ENCODE data around the gene NIT1.

Gene NIT1

GRCh38 chr1:161117759-161118581 lies at the start of gene NIT1, which contains the start of gene PFDN2:
Gene NIT1 (plus strand): TSS chr1:161118105. CDS start chr1:161118177, 72 bp downstream.
Gene PFDN2 (minus strand): TSS chr1:161118037. CDS start chr1:161118026, 11 bp downstream.
- peaks cover 16% of the 10 kb centered on the region for H4K20me1 ChIP-seq (ENCODE audit: insufficient read depth)
- H3K4me2 ChIP-seq, result peak within 1 kb of the TSS; percentile 67
- peak within 1 kb of the TSS; percentile 80 for H3K9ac ChIP-seq
- H3K36me3 ChIP-seq (ENCODE audit: insufficient read depth), result peaks cover 5% of the 10 kb centered on the region; the same call in 1 of the 2 replicates
- peak; percentile 3; the same call in 1 of the 2 replicates for TF ChIP-seq CTCF (conservative IDR thresholded peaks at IDR 0.05; ENCODE audit: low read depth, low read length)
- H3K79me2 ChIP-seq (ENCODE audit: insufficient read depth, low read depth), result peaks cover 62% of the 10 kb centered on the region
- H3K27ac ChIP-seq, result peak within 1 kb of the TSS; percentile 70
- peaks cover 61% of the 10 kb centered on the region for H3K4me1 ChIP-seq (ENCODE audit: low read depth, poor library complexity, severe bottlenecking)
- peak within 1 kb of the TSS; percentile 97 for H3K4me3 ChIP-seq (IDR thresholded peaks at IDR 0.05; ENCODE audit: insufficient read depth, low read depth, low read length)
- no peaks in the 10 kb centered on the region for H3K27me3 ChIP-seq (ENCODE audit: insufficient read depth, low read depth)
- peak within 1 kb of the TSS; percentile 88 for H2AFZ ChIP-seq (ENCODE audit: low read depth)

GRCh38 chr1:161068306-161069234 lies 49.3 kb upstream of the NIT1 start:
- TF ChIP-seq CTCF (conservative IDR thresholded peaks at IDR 0.05; ENCODE audit: low read depth, low read length), result no peak
- Histone ChIP-seq H3K9ac (peak overlapping the region; percentile 93), H3K36me3 (ENCODE audit: insufficient read depth) (no peaks in the 10 kb centered on the region), H3K4me1 (ENCODE audit: low read depth, poor library complexity, severe bottlenecking) (peaks cover 64% of the 10 kb centered on the region), H3K27ac (peak overlapping the region; percentile 79), H3K4me2 (peak overlapping the region; percentile 96), H4K20me1 (ENCODE audit: insufficient read depth) (no peaks in the 10 kb centered on the region), H3K4me3 (IDR thresholded peaks at IDR 0.05; ENCODE audit: insufficient read depth, low read depth, low read length) (peak overlapping the region; percentile 100), H2AFZ (ENCODE audit: low read depth) (peak overlapping the region; percentile 78; the same call in 1 of the 2 replicates), H3K79me2 (ENCODE audit: insufficient read depth, low read depth) (peaks cover 46% of the 10 kb centered on the region), H3K27me3 (ENCODE audit: insufficient read depth, low read depth) (no peaks in the 10 kb centered on the region)

- Histone ChIP-seq H3K27me3 (ENCODE audit: insufficient read depth, low read depth) (no peaks in the 10 kb centered on the region), H3K9ac (peak overlapping the region; percentile 93), H3K36me3 (ENCODE audit: insufficient read depth) (no peaks in the 10 kb centered on the region), H3K79me2 (ENCODE audit: insufficient read depth, low read depth) (peaks cover 46% of the 10 kb centered on the region), H3K4me2 (peak overlapping the region; percentile 96), H3K27ac (peak overlapping the region; percentile 79), H4K20me1 (ENCODE audit: insufficient read depth) (no peaks in the 10 kb centered on the region), H2AFZ (ENCODE audit: low read depth) (peak overlapping the region; percentile 78), H3K4me1 (ENCODE audit: low read depth, poor library complexity, severe bottlenecking) (peaks cover 58% of the 10 kb centered on the region), H3K4me3 (IDR thresholded peaks at IDR 0.05; ENCODE audit: insufficient read depth, low read depth, low read length) (peak overlapping the region; percentile 100)
- 0 out of 2 replicates have a peak, but pooled peaks have one; percentile 19 for TF ChIP-seq CTCF (conservative IDR thresholded peaks at IDR 0.05; ENCODE audit: low read depth, low read length)
Measured at GRCh38 chr1:161069241-161069640, 48.7 kb upstream of the NIT1 start.

GRCh38 chr1:161069731-161070270 lies 48.1 kb upstream of the NIT1 start, which contains the start of gene ARHGAP30:
Gene ARHGAP30 (minus strand): TSS chr1:161069891. CDS start chr1:161069624, 267 bp downstream.
- TF ChIP-seq CTCF (conservative IDR thresholded peaks at IDR 0.05; ENCODE audit: low read depth, low read length), result 0 out of 2 replicates have a peak, but pooled peaks have one; percentile 1
- peak within 1 kb of the TSS; percentile 79 for H3K27ac ChIP-seq
- peak within 1 kb of the TSS; percentile 96 for H3K4me2 ChIP-seq
- H3K4me1 ChIP-seq (ENCODE audit: low read depth, poor library complexity, severe bottlenecking), result peaks cover 52% of the 10 kb centered on the region
- peak within 1 kb of the TSS; percentile 78 for H2AFZ ChIP-seq (ENCODE audit: low read depth)
- H3K4me3 ChIP-seq (IDR thresholded peaks at IDR 0.05; ENCODE audit: insufficient read depth, low read depth, low read length), result peak within 1 kb of the TSS; percentile 100
- no peaks in the 10 kb centered on the region for H3K36me3 ChIP-seq (ENCODE audit: insufficient read depth)
- H3K79me2 ChIP-seq (ENCODE audit: insufficient read depth, low read depth), result peaks cover 46% of the 10 kb centered on the region
- H3K9ac ChIP-seq, result peak within 1 kb of the TSS; percentile 93
- no peaks in the 10 kb centered on the region for H4K20me1 ChIP-seq (ENCODE audit: insufficient read depth)
- no peaks in the 10 kb centered on the region for H3K27me3 ChIP-seq (ENCODE audit: insufficient read depth, low read depth)

All from KMS-11 (cell line).